Measurements from ENCODE around the gene PSG7. TPM values are rescaled to one million over a fixed set of nuclear protein-coding genes. Genes with fewer than 3 reads are reported as not detected.
"Not testable (repeated sequence)": the region's sequence is repeated elsewhere in the genome, so short reads cannot be mapped to it uniquely, and the experiment has no call there.

Gene PSG7
- total RNA-seq, 1 donor from 2014 or later = not detected

DNA sequence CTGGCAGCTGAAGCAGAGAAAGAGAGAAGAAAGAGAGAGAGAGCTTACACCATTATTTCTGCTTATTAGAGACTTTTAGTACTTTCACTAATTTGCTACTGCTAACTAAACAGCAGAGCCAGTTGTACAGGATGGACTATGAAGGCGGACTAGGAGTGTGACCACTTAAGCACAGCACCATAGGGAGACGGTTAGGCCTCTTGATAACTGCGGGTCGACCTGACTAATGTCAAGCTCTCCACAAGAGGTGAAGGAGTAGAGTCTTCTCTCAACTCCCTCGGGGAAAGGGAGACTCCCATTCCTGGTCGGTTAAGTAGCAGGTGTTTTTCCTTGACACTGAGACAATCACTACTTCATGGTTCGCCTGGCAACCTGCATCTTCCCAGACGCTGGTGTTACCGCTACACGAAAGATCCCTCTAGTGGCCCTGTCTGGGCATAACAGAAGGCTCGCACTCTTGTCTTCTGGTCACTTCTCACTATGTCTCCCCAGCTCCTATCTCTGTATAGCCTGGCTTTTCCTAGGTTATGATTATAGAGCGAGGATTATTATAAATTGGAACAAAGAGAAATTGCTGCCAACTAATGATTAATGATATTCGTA lies 5.3 kb upstream of the PSG7 start:
- Mint-ChIP-seq H3K27me3 (peaks cover 15% of the 10 kb centered on the region), H3K27ac (no peak overlapping the region), H3K36me3 (ENCODE audit: low read depth) (no peaks in the 10 kb centered on the region), H3K4me1 (no peaks in the 10 kb centered on the region), H3K4me3 (no peak overlapping the region), H3K9me3 (no peaks in the 10 kb centered on the region)
- CTCF ChIA-PET = no interaction called here
- DNase-seq (no peak), ATAC-seq (ENCODE audit: low read depth) (no peak)
- intact Hi-C loops (cut with micrococcal nuclease) = no loop called here
- TF ChIP-seq, protein P1, sequence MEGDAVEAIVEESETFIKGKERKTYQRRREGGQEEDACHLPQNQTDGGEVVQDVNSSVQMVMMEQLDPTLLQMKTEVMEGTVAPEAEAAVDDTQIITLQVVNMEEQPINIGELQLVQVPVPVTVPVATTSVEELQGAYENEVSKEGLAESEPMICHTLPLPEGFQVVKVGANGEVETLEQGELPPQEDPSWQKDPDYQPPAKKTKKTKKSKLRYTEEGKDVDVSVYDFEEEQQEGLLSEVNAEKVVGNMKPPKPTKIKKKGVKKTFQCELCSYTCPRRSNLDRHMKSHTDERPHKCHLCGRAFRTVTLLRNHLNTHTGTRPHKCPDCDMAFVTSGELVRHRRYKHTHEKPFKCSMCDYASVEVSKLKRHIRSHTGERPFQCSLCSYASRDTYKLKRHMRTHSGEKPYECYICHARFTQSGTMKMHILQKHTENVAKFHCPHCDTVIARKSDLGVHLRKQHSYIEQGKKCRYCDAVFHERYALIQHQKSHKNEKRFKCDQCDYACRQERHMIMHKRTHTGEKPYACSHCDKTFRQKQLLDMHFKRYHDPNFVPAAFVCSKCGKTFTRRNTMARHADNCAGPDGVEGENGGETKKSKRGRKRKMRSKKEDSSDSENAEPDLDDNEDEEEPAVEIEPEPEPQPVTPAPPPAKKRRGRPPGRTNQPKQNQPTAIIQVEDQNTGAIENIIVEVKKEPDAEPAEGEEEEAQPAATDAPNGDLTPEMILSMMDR (IDR thresholded peaks at IDR 0.05) = no peak
- POLR2A ChIA-PET = no interaction called here

DNA sequence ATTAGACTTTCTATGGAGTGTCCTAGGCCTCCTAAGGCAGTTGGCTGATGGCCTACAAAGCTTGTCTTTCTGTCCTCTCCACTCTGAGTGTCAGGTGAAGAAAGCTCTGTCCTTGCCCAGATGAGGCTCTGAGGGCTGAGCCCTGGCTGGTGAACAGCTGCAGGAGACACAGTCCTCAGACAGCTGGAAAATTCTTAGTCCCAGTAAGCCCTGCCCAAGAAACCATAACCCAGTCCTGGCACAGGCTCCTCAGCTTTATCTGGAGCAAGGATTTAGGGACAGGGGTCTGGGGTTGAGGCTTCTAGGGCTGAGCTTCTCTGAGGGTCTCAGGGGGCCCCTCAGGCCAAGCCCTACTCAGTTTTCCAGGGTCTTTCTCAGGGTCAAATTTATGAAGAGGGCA lies 2.3 kb downstream of the PSG7 start:
- intact Hi-C loops (cut with micrococcal nuclease); H3K36me3 Mint-ChIP-seq (ENCODE audit: low read depth); ATAC-seq (ENCODE audit: low read depth); H3K27me3 Mint-ChIP-seq; H3K27ac Mint-ChIP-seq; H3K9me3 Mint-ChIP-seq; POLR2A ChIA-PET; H3K4me3 Mint-ChIP-seq; CTCF ChIA-PET; DNase-seq; H3K4me1 Mint-ChIP-seq: not testable (repeated sequence)

DNA sequence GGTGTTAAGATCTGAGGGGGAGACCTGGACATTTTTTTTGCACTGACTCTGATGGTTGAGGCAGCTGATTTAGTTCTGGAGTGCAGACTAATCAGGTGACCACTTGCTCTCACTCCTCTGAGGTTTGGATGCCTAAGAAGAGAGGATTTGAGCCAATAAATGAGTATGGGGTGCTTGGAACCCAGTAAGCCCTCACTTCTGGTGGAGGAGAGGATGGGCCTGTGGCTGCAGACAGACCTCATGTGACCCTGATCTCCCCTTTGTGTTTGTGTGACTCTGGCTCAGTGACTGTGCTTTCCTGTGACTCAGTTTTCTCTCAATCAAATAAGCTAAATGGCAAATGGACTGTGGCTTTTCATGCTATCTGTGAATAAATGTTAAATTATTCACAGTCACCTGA lies 2.8 kb downstream of the PSG7 start:
- H3K27me3 Mint-ChIP-seq; H3K27ac Mint-ChIP-seq; CTCF ChIA-PET; DNase-seq; H3K4me1 Mint-ChIP-seq; POLR2A ChIA-PET; ATAC-seq (ENCODE audit: low read depth); H3K4me3 Mint-ChIP-seq; intact Hi-C loops (cut with micrococcal nuclease); H3K36me3 Mint-ChIP-seq (ENCODE audit: low read depth); H3K9me3 Mint-ChIP-seq: not testable (repeated sequence)

DNA sequence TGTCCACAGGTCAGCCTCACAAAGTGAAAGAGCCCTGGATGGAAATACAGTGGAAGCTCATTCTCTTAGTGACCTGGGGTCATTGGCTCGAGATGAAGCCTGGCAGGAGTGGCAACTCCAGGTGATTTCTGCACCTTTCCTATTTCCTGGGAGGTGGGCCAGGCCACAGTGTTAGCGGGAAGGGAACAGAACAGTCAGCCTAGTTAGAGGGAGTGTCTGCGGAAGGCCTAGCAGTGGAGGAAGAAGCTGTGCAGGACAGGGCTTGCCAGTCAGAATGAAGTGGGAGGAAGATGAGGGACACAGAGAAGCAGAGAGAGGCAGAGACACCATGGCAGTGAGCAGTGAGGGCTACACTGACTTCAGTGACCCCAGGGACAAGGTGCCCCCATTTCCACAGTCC lies 3.6 kb downstream of the PSG7 start:
- H3K4me3 Mint-ChIP-seq; H3K27ac Mint-ChIP-seq; intact Hi-C loops (cut with micrococcal nuclease); H3K27me3 Mint-ChIP-seq; H3K9me3 Mint-ChIP-seq; ATAC-seq (ENCODE audit: low read depth); CTCF ChIA-PET; POLR2A ChIA-PET; H3K36me3 Mint-ChIP-seq (ENCODE audit: low read depth); H3K4me1 Mint-ChIP-seq; DNase-seq: not testable (repeated sequence)

DNA sequence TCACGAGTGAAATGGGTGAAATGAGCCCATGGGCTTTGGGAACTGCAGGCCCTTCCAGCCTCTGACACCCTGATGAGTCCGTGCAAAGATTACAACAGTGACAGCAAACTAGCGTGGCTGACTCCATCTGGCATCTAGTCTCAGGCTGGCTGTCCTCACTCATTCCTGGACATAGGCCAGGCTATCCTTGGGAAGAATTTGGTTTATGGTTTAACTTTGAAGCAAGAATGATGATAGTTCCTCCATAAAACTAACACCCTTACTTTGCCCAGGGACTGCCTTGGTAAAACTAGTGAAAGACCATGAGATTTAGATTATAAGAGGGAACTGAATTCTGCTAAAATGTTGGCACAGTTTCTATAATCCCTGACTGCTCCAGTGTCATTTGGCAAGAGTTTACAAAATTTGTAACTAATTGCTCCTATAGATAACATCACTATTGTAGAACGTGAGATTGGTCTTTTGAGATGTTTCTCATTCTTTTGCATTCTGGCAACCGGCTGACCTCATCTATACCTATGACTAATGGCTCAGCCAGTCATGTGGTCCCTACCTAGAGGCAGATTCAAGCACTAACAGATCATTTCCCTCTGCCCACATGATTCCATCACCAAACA lies 4.4 kb downstream of the PSG7 start:
- H3K36me3 Mint-ChIP-seq (ENCODE audit: low read depth); CTCF ChIA-PET; intact Hi-C loops (cut with micrococcal nuclease); DNase-seq; H3K9me3 Mint-ChIP-seq; H3K4me3 Mint-ChIP-seq; H3K27ac Mint-ChIP-seq; ATAC-seq (ENCODE audit: low read depth); POLR2A ChIA-PET; H3K4me1 Mint-ChIP-seq: not testable (repeated sequence)
- peaks cover 12% of the 10 kb centered on the region for H3K27me3 Mint-ChIP-seq

DNA sequence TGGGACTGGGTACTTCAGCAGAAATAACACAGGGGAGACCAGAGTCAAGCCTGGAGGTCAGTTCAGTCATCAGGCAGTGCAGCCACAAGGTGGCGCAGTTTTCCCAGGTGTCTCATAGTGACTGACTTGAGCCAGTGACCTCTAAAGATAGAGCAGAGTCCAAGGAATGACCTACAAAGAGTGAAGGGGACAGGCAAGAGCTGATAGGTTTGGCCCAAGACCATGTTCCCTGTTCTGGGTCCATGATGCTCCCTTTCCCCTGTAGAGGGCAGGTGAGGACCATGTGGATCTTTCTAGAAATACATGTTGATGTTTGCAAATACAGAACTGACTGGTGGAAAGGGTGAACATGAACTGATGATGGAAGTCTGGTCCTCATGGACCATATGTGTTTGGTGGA lies 6.8 kb downstream of the PSG7 start:
- H3K9me3 Mint-ChIP-seq; POLR2A ChIA-PET; H3K4me3 Mint-ChIP-seq; H3K4me1 Mint-ChIP-seq; H3K27ac Mint-ChIP-seq; H3K36me3 Mint-ChIP-seq (ENCODE audit: low read depth); DNase-seq; ATAC-seq (ENCODE audit: low read depth); CTCF ChIA-PET; intact Hi-C loops (cut with micrococcal nuclease): not testable (repeated sequence)
- peaks cover 18% of the 10 kb centered on the region for H3K27me3 Mint-ChIP-seq

DNA sequence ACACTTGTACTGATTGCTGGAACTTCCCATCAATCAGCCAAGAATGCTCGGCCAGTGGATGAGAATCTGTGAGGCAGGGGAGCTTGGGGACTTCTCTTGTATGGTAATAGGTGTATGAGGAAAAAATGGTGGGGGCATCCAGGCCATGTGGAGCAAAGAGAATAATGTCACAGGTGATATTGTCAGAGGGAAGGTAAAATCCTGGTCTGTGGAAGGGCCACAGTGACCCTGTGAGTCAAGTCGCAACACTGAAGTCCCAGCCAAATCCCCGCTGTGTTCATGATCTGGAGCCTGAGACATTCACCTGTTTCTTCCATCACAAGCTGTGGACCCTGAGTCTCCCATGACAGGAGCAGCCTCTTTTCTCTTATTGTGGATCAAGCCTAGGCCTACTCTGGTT lies 8.1 kb downstream of the PSG7 start:
- DNase-seq = no peak
- Mint-ChIP-seq H3K4me3 (no peak overlapping the region), H3K27me3 (peaks cover 18% of the 10 kb centered on the region), H3K9me3 (no peaks in the 10 kb centered on the region), H3K27ac (no peak overlapping the region), H3K4me1 (no peaks in the 10 kb centered on the region), H3K36me3 (ENCODE audit: low read depth) (no peaks in the 10 kb centered on the region)
- intact Hi-C loops (cut with micrococcal nuclease) = no loop called here
- ChIA-PET POLR2A (no interaction called here), CTCF (no interaction called here)
- TF ChIP-seq, protein P1 (IDR thresholded peaks at IDR 0.05) = no peak
- no peak for ATAC-seq (ENCODE audit: low read depth)

Measured in activated B cell treated with CpG ODN at 0.5 μM for 24 hours (primary cell).